HFF-Myc (cell line): ENCODE measurements around the gene NMB.
A peak's percentile ranks its signal among the peaks of the same experiment; 100 is the strongest.
"Not testable (repeated sequence)": the region's sequence is repeated elsewhere in the genome, so short reads cannot be mapped to it uniquely, and the experiment has no call there.

ENCODE experiments used
- DNase-seq: peaks from one replicate; pipeline ENCODE4 v3.0.0-alpha.2; 2011; ENCODE audit warnings: low read depth; ENCODE audit errors: extremely low read depth
- H3K4me3 ChIP-seq: replicated peaks from 2 replicates; pipeline ENCODE4 v1.5.1; 2011; ENCODE audit warnings: low read depth, mild to moderate bottlenecking, control low read depth, low read length
- CTCF ChIP-seq: IDR thresholded peaks from 2 replicates; pipeline ENCODE4 v1.5.1; 2012; ENCODE audit warnings: mild to moderate bottlenecking, low read depth, low read length, control low read depth; ENCODE audit errors: missing control alignments

Gene NMB

DNA sequence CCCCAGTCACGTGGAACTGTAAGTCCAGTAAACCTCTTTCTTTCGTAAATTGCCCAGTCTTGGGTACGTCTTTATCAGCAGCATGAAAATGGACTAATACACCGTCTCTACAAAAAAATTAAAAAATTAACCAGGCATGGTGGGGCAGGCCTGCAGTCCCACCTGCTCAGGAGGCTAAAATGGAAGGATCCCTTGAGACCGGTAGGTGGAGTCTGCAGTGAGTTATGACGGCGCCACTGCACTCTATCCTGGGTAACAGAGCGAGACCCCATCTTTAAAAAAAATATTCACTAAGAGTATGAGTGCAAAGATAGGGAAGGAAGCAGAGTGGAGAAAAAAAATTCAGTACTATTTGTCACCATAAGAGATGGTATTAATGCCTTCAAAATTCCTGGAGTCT lies 32.3 kb upstream of the NMB start:
- TF ChIP-seq CTCF = no peak
- DNase-seq = no peak
- no peak overlapping the region for H3K4me3 ChIP-seq

DNA sequence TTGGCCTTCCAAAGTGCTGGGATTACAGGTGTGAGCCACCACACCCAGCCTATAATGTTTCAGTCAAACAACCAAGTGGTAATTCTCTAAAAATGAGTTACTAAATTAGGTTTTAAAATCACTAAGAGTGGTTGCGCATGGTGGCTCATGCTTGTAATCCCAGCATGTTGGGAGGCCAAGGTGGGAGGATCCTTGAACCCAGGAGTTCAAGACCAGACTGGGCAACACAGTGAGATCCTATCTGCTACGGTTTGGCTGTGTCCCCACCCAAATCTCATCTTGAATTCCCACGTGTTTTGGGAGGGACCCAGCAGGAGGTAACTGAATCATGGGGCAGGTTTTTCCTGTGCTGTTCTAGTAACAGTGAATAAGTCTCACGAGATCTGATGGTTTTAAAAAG lies 31.9 kb upstream of the NMB start:
- no peak overlapping the region for H3K4me3 ChIP-seq
- TF ChIP-seq CTCF = no peak
- DNase-seq = no peak

- not testable (repeated sequence) for H3K4me3 ChIP-seq, DNase-seq
Measured at GRCh38 chr15:84686446-84686845, 28.4 kb upstream of the NMB start.

DNA sequence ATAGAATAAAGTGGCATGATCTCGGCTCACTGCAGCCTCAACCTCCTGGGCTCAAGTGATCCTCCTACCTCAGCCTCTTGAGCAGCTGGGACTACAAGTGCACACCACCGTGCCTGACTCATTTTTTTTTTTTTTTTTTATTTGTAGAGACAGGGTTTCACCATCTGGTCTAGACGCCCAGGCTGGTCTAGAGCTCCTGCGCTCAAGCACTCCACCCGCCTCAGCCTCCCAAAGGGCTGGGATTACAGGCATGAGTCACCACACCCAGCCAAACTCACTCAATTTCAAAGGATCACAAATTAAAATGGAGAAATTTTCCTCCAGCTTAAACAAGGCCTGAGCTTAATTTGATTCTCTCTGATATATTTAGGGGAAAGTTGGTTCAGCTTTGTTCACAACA lies 27.3 kb upstream of the NMB start:
- H3K4me3 ChIP-seq = no peak overlapping the region
- DNase-seq = peak; percentile 66
- no peak for TF ChIP-seq CTCF

- TF ChIP-seq CTCF = no peak
- no peak for DNase-seq
- no peak overlapping the region for H3K4me3 ChIP-seq
Measured at GRCh38 chr15:84684092-84684491, 26.1 kb upstream of the NMB start.

DNA sequence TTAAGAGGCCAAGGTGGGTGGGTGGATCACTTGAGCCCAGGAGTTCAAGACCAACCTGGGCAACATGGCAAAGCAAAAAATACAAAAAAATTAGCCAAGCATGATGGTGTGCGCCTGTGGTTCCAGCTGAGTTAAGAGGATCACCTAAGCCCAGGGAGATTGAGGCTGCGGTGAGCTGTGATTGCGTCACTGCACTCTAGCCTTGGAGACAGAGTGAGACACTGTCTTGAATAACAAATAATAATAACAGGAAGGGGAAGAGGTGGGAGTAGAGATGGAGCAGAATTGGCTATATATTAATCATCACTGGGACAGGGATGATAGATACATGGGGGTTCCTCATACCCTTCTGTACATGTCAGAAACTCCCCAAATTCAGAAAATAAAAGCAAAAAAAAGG lies 23.8 kb upstream of the NMB start:
- TF ChIP-seq CTCF = no peak
- DNase-seq = no peak
- no peak overlapping the region for H3K4me3 ChIP-seq

GRCh38 chr15:84671211-84671610 lies 13.2 kb upstream of the NMB start:
- DNase-seq = no peak
- no peak for TF ChIP-seq CTCF
- H3K4me3 ChIP-seq = no peak overlapping the region
